PC-3 (cell line): Measurements from ENCODE around the gene TMPRSS15. TPM values are rescaled to one million over a fixed set of nuclear protein-coding genes. Genes with fewer than 3 reads are reported as not detected.

ENCODE experiments used
- ATAC-seq: fragments of 200-7000 bp; cut with Tn5 transposase; 2 replicates; pipeline ENCODE4 v1.9.1; 2020; ENCODE audit warnings: mild to moderate bottlenecking, moderate library complexity
- BruUV-seq: library from RNA; stranded (reverse); fragments of 400-500 nt; replicated peaks from 2 replicates; lab custom pipeline; 2021; lab: Mats Ljungman, UMichigan
- CTCF ChIA-PET: fragments of 300-600 bp; sonication (Branson Sonifier 250); formaldehyde crosslinking; loops from one replicate; lab custom pipeline; 2022; ENCODE audit warnings: antibody characterized with exemption; lab: Charles Lee
- POLR2A ChIA-PET: fragments of 300-600 bp; sonication (Branson Sonifier 250); formaldehyde crosslinking; loops from one replicate; lab custom pipeline; 2022; ENCODE audit warnings: antibody characterized with exemption; ENCODE audit not compliant: unreplicated experiment; lab: Charles Lee
- DNase-seq: peaks from one replicate; pipeline ENCODE4 v3.0.0-alpha.2; 2015
- H2AFZ ChIP-seq: fragments of 300-600 bp; sonication (generic); 2 replicates; pipeline ENCODE4 v1.6.0; 2016; ENCODE audit warnings: antibody characterized with exemption, low read length
- H3F3A ChIP-seq: fragments of 300-600 bp; sonication (generic); one replicate; pipeline ENCODE4 v1.6.0; 2017; ENCODE audit warnings: antibody characterized with exemption, low read length, control low read depth, mild to moderate bottlenecking; ENCODE audit not compliant: unreplicated experiment
- H3K27ac ChIP-seq: fragments of 300-600 bp; sonication (generic); 2 replicates; pipeline ENCODE4 v1.5.1; 2016; ENCODE audit warnings: mild to moderate bottlenecking, low read length
- H3K27me3 ChIP-seq: fragments of 300-600 bp; sonication (generic); 2 replicates; pipeline ENCODE4 v1.6.1; 2016; ENCODE audit warnings: low read length, mixed read lengths
- H3K36me3 ChIP-seq: fragments of 300-600 bp; sonication (generic); 2 replicates; pipeline ENCODE4 v1.6.1; 2016; ENCODE audit warnings: low read depth, mixed run types, low read length, mixed read lengths
- H3K4me1 ChIP-seq: fragments of 300-600 bp; sonication (generic); 2 replicates; pipeline ENCODE4 v1.5.1; 2016; ENCODE audit warnings: low read length; ENCODE audit not compliant: insufficient read depth
- H3K4me2 ChIP-seq: fragments of 300-600 bp; sonication (generic); 2 replicates; pipeline ENCODE4 v1.6.0; 2016; ENCODE audit warnings: low read length
- H3K4me3 ChIP-seq: fragments of 300-600 bp; sonication (generic); 2 replicates; pipeline ENCODE4 v1.5.1; 2016; ENCODE audit warnings: mild to moderate bottlenecking, low read length, mixed read lengths
- H3K79me2 ChIP-seq: fragments of 300-600 bp; sonication (generic); 2 replicates; pipeline ENCODE4 v1.6.1; 2017; ENCODE audit warnings: low read length, mixed read lengths
- H3K9ac ChIP-seq: fragments of 300-600 bp; sonication (generic); 2 replicates; pipeline ENCODE4 v1.6.0; 2016; ENCODE audit warnings: mild to moderate bottlenecking, low read length
- H3K9me2 ChIP-seq: fragments of 300-600 bp; sonication (generic); replicated peaks from 2 replicates; pipeline ENCODE4 v1.6.1; 2016; ENCODE audit warnings: mixed run types, low read length, mixed read lengths
- H3K9me3 ChIP-seq: fragments of 300-600 bp; sonication (generic); 2 replicates; pipeline ENCODE4 v1.6.1; 2016; ENCODE audit warnings: low read length, mixed read lengths
- H4K20me1 ChIP-seq: fragments of 300-600 bp; sonication (generic); 2 replicates; pipeline ENCODE4 v1.6.1; 2016; ENCODE audit warnings: low read length, mixed read lengths
- EZH2 ChIP-seq: fragments of 300-600 bp; sonication (generic); IDR thresholded peaks from one replicate; pipeline ENCODE4 v1.6.1; 2017; ENCODE audit warnings: antibody characterized with exemption, mild to moderate bottlenecking, low read length; ENCODE audit not compliant: unreplicated experiment
- EZH2phosphoT487 ChIP-seq: fragments of 300-600 bp; sonication (generic); IDR thresholded peaks from 2 replicates; pipeline ENCODE4 v1.6.1; 2018; ENCODE audit warnings: mild to moderate bottlenecking, antibody characterized with exemption, low read length, borderline replicate concordance
- intact Hi-C: fragments of 100-400 bp; cut with micrococcal nuclease; formaldehyde crosslinking; loops from 2 replicates; pipeline ENCODE4 v1.9.0; 2023
- total RNA-seq: library from RNA; depleted of rRNA; stranded (reverse); fragments of >200 nt; gene quantifications from 2 replicates; pipeline ENCODE4 v1.2.3, GENCODE V29; 2014
- TF ChIP-seq, protein P1 (sequence below): fragments of 300-600 bp; sonication (generic); conservative IDR thresholded peaks from 2 replicates; pipeline ENCODE4 v1.5.1; 2017; ENCODE audit warnings: antibody characterized with exemption, low read depth, mild to moderate bottlenecking, low read length

Gene TMPRSS15
- total RNA-seq, 1 experiment from 2014 or later = not detected

GRCh38 chr21:18252256-18252655 is 151.3 kb downstream of the TMPRSS15 start:
- Histone ChIP-seq H4K20me1 (no peaks in the 10 kb centered on the region), H3K4me1 (no peaks in the 10 kb centered on the region), H3K27me3 (no peaks in the 10 kb centered on the region), H3F3A (no peaks in the 10 kb centered on the region), H2AFZ (no peak overlapping the region), H3K9ac (no peak overlapping the region), H3K27ac (no peak overlapping the region), H3K9me2 (no peaks in the 10 kb centered on the region), H3K36me3 (no peaks in the 10 kb centered on the region), H3K9me3 (no peaks in the 10 kb centered on the region), H3K79me2 (no peaks in the 10 kb centered on the region), H3K4me3 (no peak overlapping the region), H3K4me2 (no peak overlapping the region)
- ChIA-PET CTCF (no interaction called here), POLR2A (no interaction called here)
- no peak for DNase-seq
- intact Hi-C loops = no loop called here
- BruUV-seq = no TSS peak
- no peak for ATAC-seq
- TF ChIP-seq, protein P1, sequence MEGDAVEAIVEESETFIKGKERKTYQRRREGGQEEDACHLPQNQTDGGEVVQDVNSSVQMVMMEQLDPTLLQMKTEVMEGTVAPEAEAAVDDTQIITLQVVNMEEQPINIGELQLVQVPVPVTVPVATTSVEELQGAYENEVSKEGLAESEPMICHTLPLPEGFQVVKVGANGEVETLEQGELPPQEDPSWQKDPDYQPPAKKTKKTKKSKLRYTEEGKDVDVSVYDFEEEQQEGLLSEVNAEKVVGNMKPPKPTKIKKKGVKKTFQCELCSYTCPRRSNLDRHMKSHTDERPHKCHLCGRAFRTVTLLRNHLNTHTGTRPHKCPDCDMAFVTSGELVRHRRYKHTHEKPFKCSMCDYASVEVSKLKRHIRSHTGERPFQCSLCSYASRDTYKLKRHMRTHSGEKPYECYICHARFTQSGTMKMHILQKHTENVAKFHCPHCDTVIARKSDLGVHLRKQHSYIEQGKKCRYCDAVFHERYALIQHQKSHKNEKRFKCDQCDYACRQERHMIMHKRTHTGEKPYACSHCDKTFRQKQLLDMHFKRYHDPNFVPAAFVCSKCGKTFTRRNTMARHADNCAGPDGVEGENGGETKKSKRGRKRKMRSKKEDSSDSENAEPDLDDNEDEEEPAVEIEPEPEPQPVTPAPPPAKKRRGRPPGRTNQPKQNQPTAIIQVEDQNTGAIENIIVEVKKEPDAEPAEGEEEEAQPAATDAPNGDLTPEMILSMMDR = no peak
- TF ChIP-seq EZH2 (no peak), EZH2phosphoT487 (no peak)

DNA sequence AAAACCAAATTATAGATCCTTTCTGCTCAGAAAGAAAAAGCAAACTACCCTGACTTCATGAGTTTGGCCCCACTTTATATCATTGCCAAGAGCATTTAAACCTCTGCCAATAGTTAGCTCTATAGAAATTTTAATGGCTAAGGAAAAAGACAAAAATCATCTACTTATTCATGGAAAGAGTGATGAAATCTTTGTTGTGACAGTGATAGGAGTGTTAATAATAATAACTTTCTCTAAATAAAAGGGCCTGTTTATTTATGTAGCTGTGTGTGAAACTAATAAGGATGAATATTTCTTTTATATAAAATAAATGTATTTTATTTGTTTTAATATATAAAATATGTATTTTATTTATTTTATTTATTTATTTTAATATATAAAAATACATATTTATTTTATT is 152.5 kb downstream of the TMPRSS15 start:
- Histone ChIP-seq H4K20me1 (no peaks in the 10 kb centered on the region), H3K4me1 (no peaks in the 10 kb centered on the region), H3K79me2 (no peaks in the 10 kb centered on the region), H3F3A (no peaks in the 10 kb centered on the region), H3K9ac (no peak overlapping the region), H3K27me3 (peaks cover under 1% of the 10 kb centered on the region; the same call in 1 of the 2 replicates), H3K36me3 (no peaks in the 10 kb centered on the region), H3K9me3 (no peaks in the 10 kb centered on the region), H3K4me3 (no peak overlapping the region), H3K4me2 (no peak overlapping the region), H3K9me2 (no peaks in the 10 kb centered on the region), H3K27ac (no peak overlapping the region), H2AFZ (no peak overlapping the region)
- ChIA-PET CTCF (no interaction called here), POLR2A (no interaction called here)
- TF ChIP-seq, protein P1 = no peak
- TF ChIP-seq EZH2phosphoT487 (no peak), EZH2 (no peak)
- ATAC-seq (no peak), DNase-seq (no peak)
- BruUV-seq = no TSS peak
- intact Hi-C loops = no loop called here

GRCh38 chr21:18249672-18250071 is 153.9 kb downstream of the TMPRSS15 start:
- no peak overlapping the region for H3K4me3 ChIP-seq
- ATAC-seq = no peak
- H2AFZ ChIP-seq = no peak overlapping the region
- DNase-seq = peak; percentile 13
- no peak overlapping the region for H3K9ac ChIP-seq
- H3K79me2 ChIP-seq = no peaks in the 10 kb centered on the region
- peaks cover 13% of the 10 kb centered on the region for H3K27me3 ChIP-seq
- BruUV-seq = no TSS peak
- ChIA-PET POLR2A (no interaction called here), CTCF (no interaction called here)
- no peaks in the 10 kb centered on the region for H3K9me2 ChIP-seq
- H3K4me1 ChIP-seq = no peaks in the 10 kb centered on the region
- H3F3A ChIP-seq = no peaks in the 10 kb centered on the region
- no peaks in the 10 kb centered on the region for H4K20me1 ChIP-seq
- no peaks in the 10 kb centered on the region for H3K9me3 ChIP-seq
- no peak overlapping the region for H3K27ac ChIP-seq
- no peaks in the 10 kb centered on the region for H3K36me3 ChIP-seq
- intact Hi-C loops = no loop called here
- no peak overlapping the region for H3K4me2 ChIP-seq
- TF ChIP-seq, protein P1 = peak; percentile 45
- TF ChIP-seq EZH2phosphoT487 = no peak
- no peak for TF ChIP-seq EZH2
